ENCODE data around the gene GPR143. TPM values are rescaled to one million over a fixed set of nuclear protein-coding genes. Genes with fewer than 3 reads are reported as not detected.

The GPR143 gene
- total RNA-seq, 1 donor from 2014 or later, result 3.0 TPM

GRCh38 chrX:9700555-9700954 is 65.1 kb downstream of the GPR143 start:
- H3K9me3 Mint-ChIP-seq (ENCODE audit: unreplicated experiment), result no peaks in the 10 kb centered on the region
- H3K27ac Mint-ChIP-seq (ENCODE audit: unreplicated experiment), result no peak overlapping the region
- no peaks in the 10 kb centered on the region for H3K27me3 ChIP-seq (ENCODE audit: insufficient read depth, low read length)
- H3K9me3 ChIP-seq (ENCODE audit: insufficient read depth, low read depth, low read length), result no peaks in the 10 kb centered on the region
- no peaks in the 10 kb centered on the region for H4K20me1 ChIP-seq (ENCODE audit: insufficient read depth, low read length)
- H3K36me3 ChIP-seq (ENCODE audit: insufficient read depth, low read length), result no peaks in the 10 kb centered on the region
- H2AFZ ChIP-seq (ENCODE audit: low read depth, low read length), result no peak overlapping the region
- H3K27ac ChIP-seq (ENCODE audit: low read depth, low read length), result no peak overlapping the region
- no peaks in the 10 kb centered on the region for H3K79me2 ChIP-seq (ENCODE audit: insufficient read depth, low read length)
- H3K4me1 Mint-ChIP-seq (ENCODE audit: low read depth, unreplicated experiment), result no peaks in the 10 kb centered on the region
- DNase-seq (ENCODE audit: low read depth) (no peak), FAIRE-seq (no peak)
- no peak overlapping the region for H3K4me2 ChIP-seq (ENCODE audit: low read length)
- no peak overlapping the region for H3K4me3 ChIP-seq (ENCODE audit: insufficient read depth, low read depth, low read length)
- peaks cover 29% of the 10 kb centered on the region for H3K36me3 Mint-ChIP-seq (ENCODE audit: low read depth, unreplicated experiment)
- H3K9ac ChIP-seq (ENCODE audit: low read length), result no peak overlapping the region
- no peaks in the 10 kb centered on the region for H3K4me1 ChIP-seq (ENCODE audit: insufficient read depth, low read length)
- no peak overlapping the region for H3K4me3 Mint-ChIP-seq (ENCODE audit: unreplicated experiment)
- no peaks in the 10 kb centered on the region for H3K27me3 Mint-ChIP-seq (ENCODE audit: low read depth, unreplicated experiment)
- TF ChIP-seq EZH2 (IDR thresholded peaks at IDR 0.05; ENCODE audit: insufficient read depth, low read length) (no peak), CTCF (IDR thresholded peaks at IDR 0.05; ENCODE audit: insufficient read depth, low read depth, low read length) (no peak)

- FAIRE-seq, result no peak
- H3K79me2 ChIP-seq (ENCODE audit: insufficient read depth, low read length), result no peaks in the 10 kb centered on the region
- TF ChIP-seq CTCF (IDR thresholded peaks at IDR 0.05; ENCODE audit: insufficient read depth, low read depth, low read length) (no peak), EZH2 (IDR thresholded peaks at IDR 0.05; ENCODE audit: insufficient read depth, low read length) (no peak)
- DNase-seq (ENCODE audit: low read depth), result no peak
- Mint-ChIP-seq H3K4me3 (ENCODE audit: unreplicated experiment) (no peak overlapping the region), H3K27me3 (ENCODE audit: low read depth, unreplicated experiment) (no peaks in the 10 kb centered on the region), H3K4me1 (ENCODE audit: low read depth, unreplicated experiment) (no peaks in the 10 kb centered on the region), H3K36me3 (ENCODE audit: low read depth, unreplicated experiment) (peaks cover 22% of the 10 kb centered on the region), H3K27ac (ENCODE audit: unreplicated experiment) (no peak overlapping the region), H3K9me3 (ENCODE audit: unreplicated experiment) (no peaks in the 10 kb centered on the region)
- no peak overlapping the region for H3K4me2 ChIP-seq (ENCODE audit: low read length)
- H4K20me1 ChIP-seq (ENCODE audit: insufficient read depth, low read length), result no peaks in the 10 kb centered on the region
- no peak overlapping the region for H3K27ac ChIP-seq (ENCODE audit: low read depth, low read length)
- H3K4me1 ChIP-seq (ENCODE audit: insufficient read depth, low read length), result no peaks in the 10 kb centered on the region
- H3K9ac ChIP-seq (ENCODE audit: low read length), result no peak overlapping the region
- H2AFZ ChIP-seq (ENCODE audit: low read depth, low read length), result no peak overlapping the region
- H3K9me3 ChIP-seq (ENCODE audit: insufficient read depth, low read depth, low read length), result no peaks in the 10 kb centered on the region
- no peaks in the 10 kb centered on the region for H3K27me3 ChIP-seq (ENCODE audit: insufficient read depth, low read length)
- no peak overlapping the region for H3K4me3 ChIP-seq (ENCODE audit: insufficient read depth, low read depth, low read length)
- H3K36me3 ChIP-seq (ENCODE audit: insufficient read depth, low read length), result no peaks in the 10 kb centered on the region
These were observed 67.1 kb downstream of the GPR143 start for GRCh38 chrX:9698576-9698975.

- Histone ChIP-seq H2AFZ (ENCODE audit: low read depth, low read length) (no peak overlapping the region), H3K79me2 (ENCODE audit: insufficient read depth, low read length) (no peaks in the 10 kb centered on the region), H4K20me1 (ENCODE audit: insufficient read depth, low read length) (no peaks in the 10 kb centered on the region), H3K4me3 (ENCODE audit: insufficient read depth, low read depth, low read length) (no peak overlapping the region), H3K9me3 (ENCODE audit: insufficient read depth, low read depth, low read length) (no peaks in the 10 kb centered on the region), H3K36me3 (ENCODE audit: insufficient read depth, low read length) (no peaks in the 10 kb centered on the region), H3K27ac (ENCODE audit: low read depth, low read length) (no peak overlapping the region), H3K9ac (ENCODE audit: low read length) (no peak overlapping the region), H3K4me2 (ENCODE audit: low read length) (no peak overlapping the region), H3K4me1 (ENCODE audit: insufficient read depth, low read length) (no peaks in the 10 kb centered on the region), H3K27me3 (ENCODE audit: insufficient read depth, low read length) (no peaks in the 10 kb centered on the region)
- peaks cover 5% of the 10 kb centered on the region for H3K36me3 Mint-ChIP-seq (ENCODE audit: low read depth, unreplicated experiment)
- H3K4me3 Mint-ChIP-seq (ENCODE audit: unreplicated experiment), result no peak overlapping the region
- no peaks in the 10 kb centered on the region for H3K27me3 Mint-ChIP-seq (ENCODE audit: low read depth, unreplicated experiment)
- no peaks in the 10 kb centered on the region for H3K4me1 Mint-ChIP-seq (ENCODE audit: low read depth, unreplicated experiment)
- H3K27ac Mint-ChIP-seq (ENCODE audit: unreplicated experiment), result no peak overlapping the region
- no peak for FAIRE-seq
- no peaks in the 10 kb centered on the region for H3K9me3 Mint-ChIP-seq (ENCODE audit: unreplicated experiment)
- TF ChIP-seq EZH2 (IDR thresholded peaks at IDR 0.05; ENCODE audit: insufficient read depth, low read length) (no peak), CTCF (IDR thresholded peaks at IDR 0.05; ENCODE audit: insufficient read depth, low read depth, low read length) (no peak)
- no peak for DNase-seq (ENCODE audit: low read depth)
These were observed 72.2 kb downstream of the GPR143 start for GRCh38 chrX:9693307-9694001.

Data from astrocyte (in vitro differentiated cells and primary cell).